NCI-H526 treated with DMSO at 0.1 percent for 48 hours (cell line): Measurements from ENCODE around the gene ADAM12.
"Not testable (repeated sequence)": the region's sequence is repeated elsewhere in the genome, so short reads cannot be mapped to it uniquely, and the experiment has no call there.

ENCODE experiments used
- DNase-seq: peaks from one replicate; lab custom pipeline; 2025; lab: John Stamatoyannopoulos, UW

Gene ADAM12

DNA sequence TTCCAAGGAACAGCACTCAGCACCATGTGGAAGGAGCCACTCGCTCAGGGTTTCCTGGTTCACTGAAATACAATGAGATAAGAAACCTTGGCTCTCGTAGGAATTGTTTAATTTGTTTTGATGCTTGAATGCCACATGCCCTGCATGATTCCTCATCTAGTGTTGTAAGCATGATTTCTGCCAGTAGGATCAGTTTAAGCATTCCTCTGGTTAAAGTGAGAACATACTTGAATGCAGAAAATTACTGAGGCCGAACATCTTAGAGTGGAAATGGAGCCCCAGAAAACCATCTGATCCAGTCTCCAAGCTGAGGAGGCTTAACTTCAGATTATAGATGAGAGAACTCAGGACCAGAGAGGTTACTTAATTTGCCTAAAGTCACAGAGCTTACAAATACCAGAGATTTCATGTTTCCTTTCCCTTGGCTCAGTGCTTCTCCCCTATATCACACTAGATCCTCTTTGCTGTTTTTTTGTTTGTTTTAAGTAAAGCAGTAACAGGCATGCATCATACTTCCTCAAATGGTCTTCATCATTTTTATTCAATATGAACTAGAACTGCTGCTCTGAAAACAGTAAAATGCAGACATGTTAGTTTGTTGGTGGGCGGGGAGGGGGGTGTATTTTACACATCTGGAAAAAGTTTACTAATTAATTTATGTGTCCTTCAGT lies 125.1 kb downstream of the ADAM12 start:
- peak; percentile 17 for DNase-seq

DNA sequence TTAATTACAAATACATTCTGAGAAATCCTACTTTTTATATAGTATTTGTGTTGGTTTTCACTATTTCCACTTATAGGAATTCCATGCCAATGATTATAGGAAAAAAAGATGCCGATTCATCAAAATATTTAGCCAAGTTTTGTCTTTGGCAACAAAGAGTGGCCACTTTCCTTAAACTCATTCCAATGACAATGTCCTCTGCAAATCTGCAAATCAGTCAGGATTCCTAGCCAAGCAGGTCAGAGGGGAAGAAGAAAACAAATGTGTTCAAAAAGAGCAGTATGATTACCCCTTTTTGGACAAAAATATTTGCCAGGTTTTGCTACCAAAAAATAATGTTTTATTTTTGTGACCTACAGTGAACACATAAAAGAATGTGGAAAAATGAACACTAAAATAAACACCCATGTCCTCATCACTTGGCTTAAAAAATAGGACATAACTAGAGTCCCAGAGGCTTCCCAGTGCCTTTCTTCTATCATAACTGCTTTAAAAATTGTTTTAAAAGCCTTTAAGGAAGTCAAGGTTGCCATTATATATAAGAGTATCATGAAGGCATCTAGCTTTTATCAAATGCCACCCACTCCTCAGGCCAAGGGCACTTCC lies 125.9 kb downstream of the ADAM12 start:
- no peak for DNase-seq

DNA sequence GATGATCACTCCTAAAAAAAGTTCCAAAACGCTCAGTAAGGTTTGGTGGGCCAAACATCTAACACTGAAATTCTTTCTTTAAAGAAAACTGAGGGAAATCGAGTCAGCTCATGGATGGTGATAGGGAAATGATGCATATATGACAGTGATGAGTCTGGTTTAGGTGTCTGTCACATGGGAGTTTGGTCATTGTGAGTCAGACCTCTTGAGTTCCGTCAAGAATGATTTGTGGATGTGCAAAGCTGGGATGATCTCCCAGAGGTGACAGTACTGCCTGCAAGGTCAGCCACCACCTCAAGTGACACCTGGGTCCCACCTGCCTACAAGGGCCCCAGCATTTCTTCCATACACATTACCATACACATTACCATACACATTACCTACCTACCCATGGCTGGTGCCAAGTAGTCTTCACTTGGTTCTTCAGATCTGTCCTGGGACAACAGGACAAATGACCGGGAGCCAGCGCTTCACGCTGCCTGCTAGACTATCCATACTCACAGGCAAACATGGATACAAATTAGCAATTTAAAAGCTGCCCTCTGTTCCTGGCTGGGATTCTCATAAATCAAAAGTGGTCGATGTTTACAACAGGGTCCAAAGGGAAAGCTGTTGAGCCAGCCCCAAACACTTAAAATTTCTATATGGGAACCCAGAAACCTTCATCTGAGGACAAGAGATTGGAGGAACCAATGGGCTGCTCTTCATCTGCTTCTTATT lies 128.4 kb downstream of the ADAM12 start:
- no peak for DNase-seq

DNA sequence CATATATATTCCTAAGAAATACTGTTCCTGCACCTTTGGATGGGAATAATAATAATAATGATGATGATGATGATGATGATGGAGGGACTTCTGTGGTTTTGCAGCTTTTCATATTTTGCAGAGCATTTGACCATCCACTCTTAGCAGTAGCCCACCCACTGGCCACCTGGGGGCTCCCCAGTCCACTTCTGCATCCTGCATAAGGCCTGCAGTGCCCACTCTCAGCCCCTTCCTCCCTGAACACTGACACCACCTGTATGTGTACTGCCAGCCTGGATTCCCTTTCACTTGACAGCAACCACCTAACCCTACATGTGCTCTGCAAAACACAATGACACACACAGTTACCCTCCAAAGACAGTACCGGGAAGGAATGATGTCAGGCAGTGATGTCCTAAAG lies 131.4 kb downstream of the ADAM12 start:
- DNase-seq, result no peak

DNA sequence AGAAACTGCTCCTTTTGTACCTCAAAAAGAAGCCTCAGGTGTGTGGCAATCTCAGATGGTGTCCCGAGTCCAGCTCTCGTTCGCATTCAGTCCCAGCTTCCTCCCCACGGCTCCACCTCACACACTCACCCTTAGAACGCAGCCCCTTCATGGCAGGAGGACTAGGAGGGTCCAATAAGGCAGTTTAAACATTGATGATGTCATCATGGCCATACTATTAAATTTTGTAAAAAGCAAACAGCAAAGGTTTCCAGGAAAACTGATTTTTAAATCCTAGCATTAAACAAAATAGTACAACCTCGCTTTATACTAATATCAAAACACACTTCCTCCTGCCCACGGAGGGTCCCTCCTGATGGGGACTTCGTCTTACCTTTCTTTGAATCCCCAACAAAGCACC lies 133.0 kb downstream of the ADAM12 start:
- DNase-seq, result no peak

DNA sequence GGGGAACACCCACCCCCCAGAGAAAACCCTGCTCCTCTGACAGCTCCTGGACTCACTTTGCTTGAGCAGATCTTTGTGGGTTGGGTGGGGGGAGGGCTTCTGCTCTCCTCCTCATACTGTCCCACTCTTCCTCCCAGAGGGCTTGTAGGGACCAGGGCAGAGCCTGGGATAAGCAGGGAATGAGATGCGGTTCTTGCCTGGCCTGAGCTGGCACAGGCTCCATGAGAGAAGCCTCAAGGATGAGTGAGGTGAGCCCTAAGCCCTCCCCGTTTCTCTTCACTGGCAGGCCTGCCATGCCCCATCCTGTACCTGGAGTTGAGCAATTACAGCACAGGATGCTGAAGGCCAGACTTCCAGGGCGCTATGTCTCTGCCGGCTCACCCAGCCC lies 134.7 kb downstream of the ADAM12 start:
- no peak for DNase-seq

DNA sequence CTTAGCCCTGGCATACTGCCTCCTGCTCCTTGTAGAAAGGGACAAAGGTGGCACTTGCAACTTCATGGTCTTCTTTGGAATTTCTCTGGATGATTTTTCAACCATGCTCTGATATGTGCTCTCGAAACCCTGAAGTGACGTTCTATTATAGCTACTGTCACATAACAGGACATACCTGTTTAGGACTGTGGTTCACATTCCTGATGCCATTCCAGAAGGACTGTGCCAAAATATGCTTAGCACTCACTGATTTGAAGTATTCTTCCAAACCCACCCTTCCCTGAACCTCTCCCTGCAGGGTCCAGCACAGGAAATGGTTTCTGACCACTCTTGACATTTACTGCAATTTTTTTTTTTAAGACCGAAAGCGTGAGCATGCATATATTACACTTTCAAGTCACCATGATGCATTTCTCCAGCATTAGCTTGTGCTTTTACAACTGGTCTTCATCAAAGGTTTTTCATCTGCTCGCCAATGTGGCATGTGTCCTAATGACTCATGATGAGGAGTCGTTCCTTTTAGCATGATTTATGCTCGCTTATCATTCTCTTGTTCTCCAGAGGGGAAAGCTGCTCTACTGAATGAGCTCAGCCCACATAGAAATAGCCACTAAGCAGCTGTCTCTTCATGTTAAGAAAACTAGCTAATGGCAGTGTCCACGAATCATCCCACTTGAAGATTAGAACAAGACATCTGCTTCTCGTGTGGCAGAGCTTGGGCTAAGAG lies 135.2 kb downstream of the ADAM12 start:
- no peak for DNase-seq

DNA sequence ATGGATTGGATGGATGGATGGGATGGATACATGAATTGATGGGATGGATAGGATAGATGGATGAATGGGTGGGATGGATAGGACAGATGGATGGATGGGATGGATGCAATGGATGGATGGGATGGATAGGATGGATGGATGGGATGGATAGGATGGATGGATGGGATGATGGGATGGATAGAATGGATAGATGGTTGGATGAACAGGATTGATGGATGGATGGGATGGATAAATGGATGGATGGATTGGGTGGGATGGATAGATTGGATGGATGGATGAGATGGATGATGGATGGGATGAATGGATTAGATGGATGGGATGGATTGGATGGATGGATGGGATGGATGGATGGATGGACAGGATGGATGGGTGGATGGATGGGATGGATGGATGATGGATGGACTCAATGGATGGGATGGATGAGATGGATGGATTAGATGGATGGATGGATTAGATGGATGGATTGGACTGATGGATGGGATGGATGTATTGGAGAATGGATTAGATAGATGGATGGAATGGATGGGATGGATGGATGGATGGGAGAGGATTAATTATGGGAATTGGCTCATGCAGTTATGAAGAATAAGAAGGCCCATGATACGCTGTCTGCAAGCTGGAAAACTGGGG lies 136.4 kb downstream of the ADAM12 start:
- DNase-seq, result no peak

DNA sequence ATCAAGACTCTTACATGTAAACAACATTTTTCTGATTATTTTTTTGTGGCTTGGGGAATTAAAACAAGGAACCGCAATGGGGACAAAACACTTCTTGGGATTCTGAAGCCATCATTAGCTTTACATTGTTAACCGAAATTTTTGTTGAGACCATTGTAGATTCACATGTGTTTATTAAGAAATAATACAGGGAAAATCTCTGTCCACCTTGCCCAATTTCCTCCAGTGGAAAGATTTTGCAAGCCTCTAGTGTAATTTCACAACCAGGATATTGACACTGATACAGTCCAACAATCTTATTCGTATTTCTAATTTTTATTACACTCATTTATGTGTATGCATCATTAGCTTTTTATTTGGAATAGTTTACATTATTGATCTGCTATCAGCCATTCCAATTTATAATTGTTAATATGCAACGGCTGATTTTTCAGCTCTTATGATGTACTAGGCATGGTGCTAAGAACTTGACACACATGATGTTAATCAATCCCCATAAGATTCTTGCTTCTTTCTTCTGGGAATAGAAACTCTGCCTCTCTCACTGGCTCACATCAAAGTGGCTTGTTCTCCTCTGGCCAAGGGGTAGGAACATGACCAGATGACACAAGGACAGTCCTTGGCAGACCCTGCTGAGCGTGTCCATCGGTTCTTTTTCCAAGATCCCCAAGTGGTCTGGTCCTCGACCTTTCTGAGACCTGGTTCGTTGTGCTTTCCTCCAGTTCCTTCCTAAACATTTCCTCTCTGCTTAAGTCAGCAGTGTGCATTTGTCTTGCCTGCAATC lies 137.6 kb downstream of the ADAM12 start:
- DNase-seq, result no peak

DNA sequence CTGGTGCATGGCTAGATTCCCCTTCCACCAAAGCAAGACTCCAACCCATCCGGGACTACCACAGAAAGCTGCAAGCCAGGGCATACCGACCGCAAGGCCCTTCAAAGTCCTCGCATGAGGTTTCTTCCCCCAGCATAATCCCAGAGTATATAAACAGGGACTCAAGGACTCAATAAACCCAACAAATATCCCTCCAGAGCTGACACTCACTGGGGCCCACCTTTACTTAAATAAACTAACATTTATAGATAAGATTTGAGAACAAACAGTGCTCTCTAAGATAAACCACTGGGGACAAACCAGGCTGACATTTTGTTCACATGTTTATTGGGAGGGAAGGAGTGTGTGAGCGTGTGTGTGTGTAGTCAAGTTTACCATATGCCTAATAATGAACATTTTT lies 138.2 kb downstream of the ADAM12 start:
- no peak for DNase-seq

DNA sequence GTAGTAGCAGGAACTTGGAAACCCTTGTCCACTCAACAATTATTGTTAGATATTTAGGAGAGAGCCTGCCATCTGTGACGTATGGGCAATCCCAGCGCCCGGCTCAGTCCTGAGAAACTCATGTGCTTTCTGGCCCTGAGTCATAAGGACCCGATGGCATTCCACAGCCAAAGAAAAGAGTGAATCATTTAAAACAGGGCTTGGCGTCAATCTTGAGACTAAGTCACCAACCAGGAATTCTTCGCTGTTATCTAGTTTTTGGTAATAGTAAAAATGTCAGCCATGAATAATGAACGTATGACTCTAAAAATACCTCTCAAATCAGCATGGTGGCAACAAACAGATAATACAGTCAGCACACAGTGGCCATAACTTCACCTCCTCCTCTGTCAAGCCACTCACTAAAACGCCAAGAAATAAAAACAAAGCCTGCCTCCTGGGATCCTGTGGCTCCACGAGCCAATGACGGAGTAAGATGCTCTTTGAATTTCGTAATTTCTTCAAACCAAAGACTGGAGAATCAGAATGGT lies 140.8 kb downstream of the ADAM12 start:
- no peak for DNase-seq

DNA sequence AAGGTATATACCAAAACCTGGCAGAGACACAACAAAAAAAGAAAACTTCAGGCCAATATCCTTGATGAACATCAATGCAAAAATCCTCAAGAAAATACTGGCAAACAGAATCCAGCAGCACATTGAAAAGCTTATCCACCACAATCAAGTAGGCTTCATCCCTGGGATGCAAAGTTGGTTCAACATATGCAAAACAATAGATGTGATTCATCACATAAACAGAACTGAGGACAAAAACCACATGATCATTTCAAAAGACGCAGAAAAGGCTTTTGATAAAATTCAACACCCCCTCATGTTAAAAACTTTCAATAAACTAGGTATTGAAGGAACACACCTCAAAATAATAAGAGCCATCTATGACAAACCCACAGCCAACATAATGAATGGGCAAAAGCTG lies 141.9 kb downstream of the ADAM12 start:
- DNase-seq, result not testable (repeated sequence)

DNA sequence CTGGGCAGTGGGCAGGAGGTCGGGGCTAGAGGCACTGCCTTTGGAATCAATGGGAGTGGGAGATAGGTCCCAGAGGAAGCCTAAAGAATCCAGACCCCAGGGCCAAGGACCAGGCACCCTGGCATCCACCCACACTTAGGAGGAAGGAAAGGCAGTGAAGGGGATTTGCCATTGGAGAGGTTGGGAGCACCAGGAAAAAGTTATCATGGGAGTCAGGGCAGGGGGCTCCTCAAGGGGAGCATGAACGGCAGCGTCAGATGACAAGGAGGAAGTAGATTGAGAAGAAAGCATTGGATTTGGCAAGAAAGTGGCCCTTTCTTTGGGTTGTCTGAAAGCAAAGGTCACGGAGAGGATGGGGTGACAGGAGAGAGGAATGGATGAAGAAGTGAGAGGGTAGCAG lies 142.8 kb downstream of the ADAM12 start:
- no peak for DNase-seq

DNA sequence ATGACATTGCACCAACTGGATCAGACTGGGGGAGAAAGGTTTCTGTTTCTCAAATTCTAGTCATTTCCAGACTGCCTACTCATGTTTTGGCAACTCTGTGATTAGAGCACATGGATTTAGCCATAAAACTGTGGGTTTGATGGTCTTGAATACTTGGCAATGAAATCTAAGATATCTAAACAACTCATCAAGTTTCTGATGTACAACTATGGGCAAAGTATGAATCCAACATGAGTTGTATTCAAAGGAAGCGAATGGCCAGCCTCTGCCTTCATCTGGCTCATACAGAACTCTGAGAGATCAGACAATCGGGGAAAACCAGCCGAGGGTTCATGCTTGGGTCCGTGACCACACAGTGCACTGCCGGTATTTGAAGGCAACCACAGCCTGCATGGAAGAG lies 144.3 kb downstream of the ADAM12 start:
- DNase-seq, result no peak

DNA sequence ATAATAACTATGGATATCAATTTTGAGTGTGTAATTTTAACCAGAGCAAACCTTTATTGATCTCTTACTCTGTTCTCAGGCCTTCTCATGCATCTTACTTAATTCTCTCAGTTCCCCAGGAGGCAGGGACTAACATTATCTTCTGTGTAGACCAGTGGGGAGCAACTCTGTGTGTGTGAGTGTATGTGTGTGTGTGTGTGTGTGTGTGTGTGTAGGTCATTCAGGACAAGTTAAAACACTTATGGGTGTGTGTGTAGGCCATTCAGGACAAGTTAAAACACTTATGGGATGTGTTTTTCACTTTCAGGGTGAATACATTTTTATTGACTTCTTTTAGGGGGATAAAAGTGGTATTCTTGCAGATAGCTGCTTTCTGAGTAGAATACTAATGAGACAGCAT lies 145.0 kb downstream of the ADAM12 start:
- no peak for DNase-seq

DNA sequence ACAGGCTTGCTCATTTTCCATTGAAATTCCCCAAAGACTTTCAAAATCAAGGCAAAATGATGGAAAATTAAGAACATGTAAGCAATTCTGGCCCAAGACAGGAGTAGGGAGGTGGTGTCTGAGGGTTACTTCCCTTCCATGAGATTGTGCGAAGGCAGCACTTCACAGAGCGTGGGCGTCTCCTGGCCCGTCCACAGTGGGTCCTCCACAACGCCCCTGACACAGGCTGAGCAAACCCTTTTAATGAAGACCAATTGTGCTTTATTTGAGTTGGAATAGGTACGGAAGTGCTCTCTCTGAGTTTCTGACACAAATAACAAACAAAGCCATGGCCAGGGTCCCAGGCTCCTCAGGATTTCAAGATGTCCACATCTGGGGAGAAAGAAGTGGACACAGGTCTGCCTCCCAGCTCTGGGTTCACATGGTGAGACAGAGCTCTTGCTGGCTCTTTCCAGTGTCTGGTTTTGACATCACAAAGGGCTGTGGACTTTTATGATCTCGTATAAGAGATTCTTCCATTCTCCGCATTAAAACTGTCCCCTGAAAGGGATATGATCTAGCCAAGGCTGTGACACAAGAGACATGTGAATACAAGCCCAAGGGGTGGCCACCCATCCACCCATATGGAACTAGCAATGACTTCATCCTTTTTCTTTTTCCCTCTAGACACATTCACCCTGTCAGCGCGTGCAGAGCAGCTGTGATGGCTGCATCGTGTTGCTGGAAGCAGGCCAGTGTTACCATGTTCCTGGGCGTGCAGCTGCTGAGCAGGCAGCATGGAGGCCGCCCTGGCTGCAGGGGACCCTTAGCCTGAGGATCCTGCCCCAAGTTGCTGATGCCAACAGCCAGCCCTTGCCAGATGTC lies 145.6 kb downstream of the ADAM12 start:
- no peak for DNase-seq

DNA sequence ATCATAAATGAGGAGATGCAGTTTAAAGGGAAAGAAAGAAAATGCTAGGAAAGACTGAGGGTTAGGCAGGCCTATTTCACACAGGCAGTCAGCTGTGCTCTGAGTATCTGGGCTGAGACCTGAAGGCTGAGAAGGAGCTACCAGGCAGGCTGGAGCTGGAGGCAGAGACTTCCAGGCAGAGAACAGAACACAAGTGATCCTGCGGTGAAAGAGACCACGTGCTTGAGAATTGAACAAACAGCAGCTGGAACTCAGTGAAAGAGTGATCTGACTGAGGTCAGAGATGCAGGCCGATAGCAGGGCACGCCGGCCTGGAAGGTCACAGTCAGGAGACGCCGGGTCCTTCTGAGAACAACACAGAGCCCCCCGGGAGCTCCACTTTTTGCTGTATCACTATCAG lies 147.8 kb downstream of the ADAM12 start:
- no peak for DNase-seq

DNA sequence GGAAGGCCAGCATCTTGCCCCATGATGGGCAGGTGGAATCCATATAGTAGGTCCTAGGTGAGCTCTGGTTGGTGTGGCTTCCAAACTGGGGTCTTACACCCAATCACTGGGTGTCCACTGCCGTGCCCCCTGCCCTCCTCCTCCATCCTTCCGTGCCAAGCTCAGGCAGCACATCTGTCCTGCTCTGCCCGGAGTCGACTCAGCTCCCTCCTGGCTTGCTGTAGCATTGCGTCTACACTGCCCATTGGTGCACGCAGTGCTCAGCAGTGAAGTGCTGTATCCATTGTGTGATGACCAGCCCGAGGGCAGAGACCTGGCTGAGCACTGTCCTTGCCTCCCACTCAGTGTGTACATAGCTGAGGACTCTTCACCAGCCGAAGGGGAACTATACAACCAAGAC lies 148.4 kb downstream of the ADAM12 start:
- DNase-seq, result no peak

DNA sequence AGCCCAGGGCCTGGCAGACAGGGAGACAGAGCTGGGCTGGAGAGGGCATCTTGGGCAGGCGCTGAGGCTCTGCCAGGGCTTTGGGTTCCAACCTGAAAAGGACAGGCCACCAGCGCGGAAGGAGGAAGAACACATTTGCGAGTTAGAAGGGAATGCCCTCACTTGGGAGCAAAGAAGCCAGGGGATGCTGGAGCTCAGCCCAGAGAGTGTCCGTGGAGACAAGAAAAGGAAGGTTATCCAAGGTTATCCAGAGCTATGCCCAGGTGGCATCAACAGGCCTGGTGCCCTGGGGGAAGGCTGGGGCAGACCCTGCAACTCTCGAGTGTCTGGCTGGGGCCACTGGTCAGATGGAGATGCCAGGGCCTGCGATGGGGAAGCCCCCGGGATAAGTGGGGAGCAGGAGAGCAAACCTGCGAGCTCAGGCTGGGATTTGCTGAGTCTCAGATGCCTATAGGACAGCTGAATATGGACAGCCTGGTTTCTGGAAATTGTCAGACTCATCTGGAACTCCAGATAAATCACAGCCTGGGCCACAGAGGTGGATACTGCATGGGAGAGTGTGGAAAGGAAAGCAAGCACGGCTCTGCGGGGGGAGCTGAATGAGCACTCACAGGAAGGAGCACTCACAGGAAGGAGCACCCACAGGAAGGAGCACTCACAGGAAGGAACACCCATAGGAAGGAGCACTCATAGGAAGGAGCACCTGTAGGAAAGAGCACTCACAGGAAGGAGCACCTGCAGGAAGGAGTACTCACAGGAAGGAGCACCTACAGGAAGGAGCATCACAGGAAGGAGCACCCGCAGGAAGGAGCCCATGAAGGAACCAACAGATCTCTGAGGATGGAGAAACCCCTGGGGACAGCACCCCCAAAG lies 152.1 kb downstream of the ADAM12 start:
- DNase-seq, result no peak
